IMR-90 (cell line): Measurements from ENCODE around the gene C12orf60. TPM values are rescaled to one million over a fixed set of nuclear protein-coding genes. Genes with fewer than 3 reads are reported as not detected.

Source experiments
- ATAC-seq: fragments of 200-7000 bp; cut with Tn5 transposase; 2 replicates; pipeline ENCODE4 v1.9.1; 2020; ENCODE audit warnings: low read depth, mild to moderate bottlenecking, moderate library complexity
- BruUV-seq: library from RNA; stranded (reverse); fragments of 400-500 nt; replicated peaks from 2 replicates; lab custom pipeline; 2021; lab: Mats Ljungman, UMichigan
- CTCF ChIA-PET: fragments of 300-600 bp; formaldehyde crosslinking; extraction: SDS; loops from one replicate; lab custom pipeline; 2021; ENCODE audit warnings: antibody characterized with exemption; lab: Yijun Ruan, JAX
- POLR2A ChIA-PET: fragments of 300-600 bp; sonication (Branson Sonifier 250); formaldehyde crosslinking; loops from one replicate; lab custom pipeline; 2022; ENCODE audit warnings: antibody characterized with exemption; ENCODE audit not compliant: unreplicated experiment; lab: Charles Lee
- DNase-seq: peaks from one replicate; pipeline ENCODE4 v3.0.0; 2013
- H2AFZ ChIP-seq: replicated peaks from 2 replicates; pipeline ENCODE3; 2013; ENCODE audit warnings: low read length, mild to moderate bottlenecking; ENCODE audit not compliant: poor library complexity
- H2AK5ac ChIP-seq: 2 replicates; pipeline ENCODE4 v1.6.1; 2013; ENCODE audit warnings: low read depth, low read length, inconsistent platforms
- H2AK9ac ChIP-seq: replicated peaks from 2 replicates; pipeline ENCODE3; 2013; ENCODE audit warnings: mild to moderate bottlenecking, low read depth, low read length, moderate library complexity; ENCODE audit not compliant: poor library complexity
- H2BK120ac ChIP-seq: 2 replicates; pipeline ENCODE4 v1.6.1; 2013; ENCODE audit warnings: low read depth, low read length, inconsistent platforms
- H2BK15ac ChIP-seq: 3 replicates; pipeline ENCODE4 v1.6.1; 2013; ENCODE audit warnings: low read depth, low read length, inconsistent platforms
- H2BK20ac ChIP-seq: 2 replicates; pipeline ENCODE4 v1.6.1; 2013; ENCODE audit warnings: low read depth, mild to moderate bottlenecking, inconsistent platforms, low read length, moderate library complexity
- H2BK5ac ChIP-seq: 2 replicates; pipeline ENCODE4 v1.6.1; 2013; ENCODE audit warnings: mild to moderate bottlenecking, low read depth, low read length, inconsistent platforms; ENCODE audit not compliant: poor library complexity, severe bottlenecking
- H3K14ac ChIP-seq: replicated peaks from 2 replicates; pipeline ENCODE4 v1.6.1; 2013; ENCODE audit warnings: low read depth, low read length, inconsistent platforms
- H3K18ac ChIP-seq: 2 replicates; pipeline ENCODE4 v1.6.1; 2013; ENCODE audit warnings: low read depth, low read length, control low read depth
- H3K23ac ChIP-seq: 2 replicates; pipeline ENCODE4 v1.6.1; 2013; ENCODE audit warnings: low read depth, low read length, inconsistent platforms
- H3K27ac ChIP-seq: 2 replicates; pipeline ENCODE4 v1.5.1; 2013; ENCODE audit warnings: mild to moderate bottlenecking, control low read depth, low read length; ENCODE audit not compliant: insufficient read depth
- H3K27me3 ChIP-seq: 2 replicates; pipeline ENCODE4 v1.6.1; 2013; ENCODE audit warnings: low read length; ENCODE audit not compliant: control insufficient read depth, insufficient read depth
- H3K36me3 ChIP-seq: 2 replicates; pipeline ENCODE4 v1.6.1; 2013; ENCODE audit warnings: low read length, mixed read lengths; ENCODE audit not compliant: control insufficient read depth, insufficient read depth
- H3K4ac ChIP-seq: 2 replicates; pipeline ENCODE4 v1.6.1; 2013; ENCODE audit warnings: low read depth, low read length, inconsistent platforms
- H3K4me1 ChIP-seq: 2 replicates; pipeline ENCODE4 v1.6.1; 2013; ENCODE audit warnings: low read length, mixed read lengths; ENCODE audit not compliant: control insufficient read depth, insufficient read depth
- H3K4me2 ChIP-seq: 2 replicates; pipeline ENCODE4 v1.6.1; 2013; ENCODE audit warnings: low read depth, mild to moderate bottlenecking, control low read depth, low read length, moderate library complexity
- H3K4me3 ChIP-seq: 2 replicates; pipeline ENCODE4 v1.5.1; 2013; ENCODE audit warnings: low read depth, mild to moderate bottlenecking, control low read depth, low read length, moderate library complexity; ENCODE audit not compliant: insufficient read depth
- H3K56ac ChIP-seq: 2 replicates; pipeline ENCODE4 v1.6.1; 2013; ENCODE audit warnings: low read length, inconsistent platforms; ENCODE audit not compliant: insufficient read depth; ENCODE audit errors: extremely low read depth
- H3K79me1 ChIP-seq, 2 experiments: 2 replicates each; pipeline ENCODE4 v1.6.1; 2013; ENCODE audit warnings: low read length in 2 of 2, inconsistent platforms in 1 of 2, low read depth in 1 of 2
- H3K9ac ChIP-seq: 2 replicates; pipeline ENCODE4 v1.6.1; 2013; ENCODE audit warnings: low read depth, low read length, control low read depth
- H3K9me1 ChIP-seq: 2 replicates; pipeline ENCODE4 v1.6.1; 2013; ENCODE audit warnings: low read length, inconsistent platforms; ENCODE audit not compliant: insufficient read depth
- H3K9me3 ChIP-seq: 2 replicates; pipeline ENCODE4 v1.6.1; 2013; ENCODE audit warnings: low read length; ENCODE audit not compliant: control insufficient read depth, insufficient read depth
- H4K20me1 ChIP-seq: 2 replicates; pipeline ENCODE4 v1.6.1; 2013; ENCODE audit warnings: low read length, inconsistent platforms; ENCODE audit not compliant: insufficient read depth
- H4K5ac ChIP-seq: 2 replicates; pipeline ENCODE4 v1.6.1; 2013; ENCODE audit warnings: mild to moderate bottlenecking, low read depth, low read length, control low read depth
- H4K8ac ChIP-seq, 2 experiments: 2 replicates each; pipeline ENCODE4 v1.6.1; 2013; ENCODE audit warnings: low read depth in 2 of 2, low read length in 2 of 2, control low read depth in 1 of 2, inconsistent platforms in 1 of 2
- H4K91ac ChIP-seq: 2 replicates; pipeline ENCODE4 v1.6.1; 2013; ENCODE audit warnings: low read depth, low read length, inconsistent platforms; ENCODE audit not compliant: insufficient read depth
- BHLHE40 ChIP-seq: fragments of 150-350 bp; IDR thresholded peaks from 2 replicates; pipeline ENCODE4 v1.6.1; 2016; ENCODE audit warnings: mild to moderate bottlenecking, low read depth, low read length
- CEBPB ChIP-seq: IDR thresholded peaks from 2 replicates; pipeline ENCODE4 v1.6.1; 2012; ENCODE audit warnings: low read depth, low read length, improper control_type of control experiment
- CHD1 ChIP-seq: IDR thresholded peaks from 2 replicates; pipeline ENCODE4 v1.6.1; 2012; ENCODE audit warnings: low read depth, low read length, improper control_type of control experiment
- CTCF ChIP-seq: conservative IDR thresholded peaks from 2 replicates; pipeline ENCODE4 v1.5.1; 2012; ENCODE audit warnings: mild to moderate bottlenecking, low read depth, low read length, improper control_type of control experiment
- ELK1 ChIP-seq: fragments of 150-350 bp; IDR thresholded peaks from 2 replicates; pipeline ENCODE4 v1.6.1; 2016; ENCODE audit warnings: low read depth, mild to moderate bottlenecking, low read length, moderate library complexity, borderline replicate concordance
- FOS ChIP-seq: fragments of 150-350 bp; IDR thresholded peaks from 2 replicates; pipeline ENCODE4 v1.6.1; 2016; ENCODE audit warnings: low read depth, low read length
- MAFK ChIP-seq: IDR thresholded peaks from 2 replicates; pipeline ENCODE4 v1.6.1; 2012; ENCODE audit warnings: low read depth, low read length, improper control_type of control experiment
- MAZ ChIP-seq: IDR thresholded peaks from 2 replicates; pipeline ENCODE4 v1.6.1; 2012; ENCODE audit warnings: low read depth, mild to moderate bottlenecking, low read length, improper control_type of control experiment, moderate library complexity, borderline replicate concordance
- MXI1 ChIP-seq: IDR thresholded peaks from 2 replicates; pipeline ENCODE4 v1.6.1; 2012; ENCODE audit warnings: low read depth, mild to moderate bottlenecking, low read length, moderate library complexity, borderline replicate concordance
- NFE2L2 ChIP-seq: fragments of 150-350 bp; IDR thresholded peaks from 2 replicates; pipeline ENCODE4 v1.6.1; 2016; ENCODE audit warnings: low read depth, mild to moderate bottlenecking, low read length
- POLR2A ChIP-seq: IDR thresholded peaks from 2 replicates; pipeline ENCODE4 v1.6.1; 2012; ENCODE audit warnings: mild to moderate bottlenecking, low read depth, low read length
- RAD21 ChIP-seq: IDR thresholded peaks from 2 replicates; pipeline ENCODE4 v1.6.1; 2012; ENCODE audit warnings: low read length, improper control_type of control experiment
- RCOR1 ChIP-seq: IDR thresholded peaks from 2 replicates; pipeline ENCODE4 v1.6.1; 2012; ENCODE audit warnings: mild to moderate bottlenecking, low read length, improper control_type of control experiment; ENCODE audit not compliant: insufficient replicate concordance
- RFX5 ChIP-seq: IDR thresholded peaks from 2 replicates; pipeline ENCODE4 v1.8.0; 2012; ENCODE audit warnings: low read depth, mild to moderate bottlenecking, low read length, moderate library complexity
- SMC3 ChIP-seq: fragments of 150-350 bp; IDR thresholded peaks from 2 replicates; pipeline ENCODE4 v1.6.1; 2016; ENCODE audit warnings: low read depth, mild to moderate bottlenecking, antibody characterized with exemption, low read length, moderate library complexity
- USF2 ChIP-seq: fragments of 150-350 bp; IDR thresholded peaks from 2 replicates; pipeline ENCODE4 v1.6.1; 2017; ENCODE audit warnings: mild to moderate bottlenecking, antibody characterized with exemption, low read length, low read depth
- WGBS, 2 experiments: methylation state at CpG; one replicate each; pipeline versions ENCODE4 v1.1.5 to v1.1.7; 2013; ENCODE audit warnings: missing lambda C conversion rate in 2 of 2; ENCODE audit not compliant: insufficient read length in 1 of 2; ENCODE audit errors: extremely low coverage in 2 of 2; 5-methylcytosine and 5-hydroxymethylcytosine counted together
- dilution Hi-C: fragments of 300-500 bp; cut with HindIII; formaldehyde crosslinking; loops from one replicate; pipeline ENCODE4 v1.14.3; 2018; ENCODE audit warnings: low sequenced_read_pairs; ENCODE audit not compliant: unreplicated experiment
- in situ Hi-C: fragments of 300-500 bp; cut with MboI; formaldehyde crosslinking; loops from 3 replicates; pipeline ENCODE4 v1.14.3; 2019; ENCODE audit warnings: low sequenced_read_pairs, inconsistent platforms, mixed read lengths
- intact Hi-C: fragments of 100-400 bp; cut with micrococcal nuclease; formaldehyde crosslinking; loops from 2 replicates; pipeline ENCODE4 v1.10.0; 2022
- polyA plus RNA-seq, 3 experiments: library from polyadenylated mRNA; depleted of rRNA; stranded (reverse); fragments of >200 nt; gene quantifications; 2 replicates each; pipeline ENCODE4 v1.2.3, GENCODE V29; 2012; ENCODE audit warnings: low replicate concordance in 1 of 3
- total RNA-seq: library from RNA; depleted of rRNA; stranded (reverse); fragments of >200 nt; gene quantifications from 2 replicates; pipeline ENCODE4 v1.2.3, GENCODE V29; 2012

Gene C12orf60
- total and polyA plus RNA-seq, 2 of the 4 experiments (the other 2 are of a cell fraction): 1.1 TPM

GRCh38 chr12:14871886-14872285 is 68.4 kb downstream of the C12orf60 start:
- DNase-seq (no peak), ATAC-seq (no peak)
- Histone ChIP-seq H3K4me2 (no peak overlapping the region), H3K27ac (no peak overlapping the region), H3K9me1 (no peaks in the 10 kb centered on the region), H3K14ac (no peak overlapping the region), H3K27me3 (no peaks in the 10 kb centered on the region), H4K20me1 (no peaks in the 10 kb centered on the region), H3K9me3 (no peaks in the 10 kb centered on the region), H4K91ac (no peak overlapping the region), H3K4ac (no peak overlapping the region), H2AK9ac (no peak overlapping the region), H2BK120ac (no peak overlapping the region), H4K5ac (no peak overlapping the region), H3K18ac (no peak overlapping the region), H3K9ac (no peak overlapping the region), H3K4me3 (no peak overlapping the region), H3K56ac (no peak overlapping the region), H4K8ac (no peak overlapping the region), H2BK15ac (no peak overlapping the region), H3K36me3 (no peaks in the 10 kb centered on the region), H2AK5ac (no peak overlapping the region), H2BK20ac (no peak overlapping the region), H3K23ac (no peak overlapping the region), H3K79me1 (no peaks in the 10 kb centered on the region), H3K4me1 (no peaks in the 10 kb centered on the region), H2BK5ac (no peak overlapping the region), H2AFZ (no peak overlapping the region)
- in situ Hi-C loops (no loop called here), dilution Hi-C loops (no loop called here), intact Hi-C loops (no loop called here)
- ChIA-PET CTCF (no interaction called here), POLR2A (no interaction called here)
- no CpG with 5 or more reads among the region's 1 CpG for WGBS, 2 experiments
- BruUV-seq: no TSS peak
- TF ChIP-seq RCOR1 (no peak), POLR2A (no peak), BHLHE40 (no peak), NFE2L2 (no peak), MXI1 (no peak), SMC3 (no peak), MAFK (no peak), ELK1 (no peak), RAD21 (no peak), CHD1 (no peak), RFX5 (no peak), USF2 (no peak), MAZ (no peak), CEBPB (no peak), FOS (no peak), CTCF (no peak)
